ENCODE measurements around the gene RPUSD1.

The RPUSD1 gene

GRCh38 chr16:819336-820043 is 31.3 kb upstream of the RPUSD1 start:
- DNase-seq = peak; percentile 77 to 91 (median 89)
- CTCF ChIA-PET = interaction anchor here (1.5 kb wide), 1 partner anchor 284 kb away, joined by 4 read pairs; no protein-coding TSS in a partner anchor
- peaks cover 0 to 47% (median 4%) of the 10 kb centered on the region in 5 experiments for H3K27me3 ChIP-seq (replicated peaks in 2 of 5; ENCODE audit: control insufficient read depth in 4 of 5, insufficient read depth in 5 of 5, low read length in 4 of 5)

GRCh38 chr16:818592-818991 is 30.4 kb upstream of the RPUSD1 start:
- CTCF ChIA-PET = interaction anchor here (1.5 kb wide), 1 partner anchor 285 kb away, joined by 4 read pairs; no protein-coding TSS in a partner anchor
- H3K27me3 ChIP-seq (replicated peaks in 2 of 5; ENCODE audit: control insufficient read depth in 4 of 5, insufficient read depth in 5 of 5, low read length in 4 of 5) = peaks cover 0 to 56% (median 4%) of the 10 kb centered on the region in 5 experiments
- 69% methylated on average over 1 of the region's 2 CpGs for WGBS (ENCODE audit: insufficient coverage)

More at GRCh38 chr16:819336-820043, 31.3 kb upstream of the RPUSD1 start:
- POLR2A ChIA-PET = no interaction called here
- H3K36me3 ChIP-seq (ENCODE audit: control insufficient read depth in 4 of 4, insufficient read depth in 4 of 4, low read length in 3 of 4) = no peaks in the 10 kb centered on the region
- H3K27ac ChIP-seq (ENCODE audit: insufficient read depth in 1 of 2, low read depth in 1 of 2, low read length in 2 of 2, poor library complexity in 1 of 2, severe bottlenecking in 2 of 2) = no peak overlapping the region
- peaks cover 7 to 24% (median 15%) of the 10 kb centered on the region in 4 experiments for H3K4me1 ChIP-seq (ENCODE audit: control extremely low read depth in 1 of 4, control insufficient read depth in 4 of 4, insufficient read depth in 4 of 4, low read length in 3 of 4)
- peaks cover 0 to 3% (median 0%) of the 10 kb centered on the region in 5 experiments for H3K9me3 ChIP-seq (ENCODE audit: control extremely low read depth in 1 of 5, control insufficient read depth in 4 of 5, insufficient read depth in 2 of 5, low read depth in 1 of 5, low read length in 4 of 5)
- 0% methylated on average over 18 of the region's 23 CpGs for WGBS (ENCODE audit: insufficient coverage)
- peak overlapping the region in 4 of 7 experiments; percentile 20 to 56 (median 28) for H3K4me3 ChIP-seq (ENCODE audit: control insufficient read depth in 1 of 7, extremely low read depth in 1 of 7, insufficient read depth in 4 of 7, low read depth in 2 of 7, low read length in 6 of 7)

GRCh38 chr16:818132-818531 is 30.0 kb upstream of the RPUSD1 start:
- ChIA-PET POLR2A (no interaction called here), CTCF (interaction anchor here (0.7 kb wide), 1 partner anchor 285 kb away, joined by 3 read pairs; no protein-coding TSS in a partner anchor)
- DNase-seq = no peak
- Histone ChIP-seq H3K27me3 (replicated peaks in 2 of 5; ENCODE audit: control insufficient read depth in 4 of 5, insufficient read depth in 5 of 5, low read length in 4 of 5) (peaks cover 0 to 61% (median 8%) of the 10 kb centered on the region in 5 experiments), H3K4me3 (ENCODE audit: control insufficient read depth in 1 of 7, extremely low read depth in 1 of 7, insufficient read depth in 4 of 7, low read depth in 2 of 7, low read length in 6 of 7) (no peak overlapping the region), H3K4me1 (ENCODE audit: control extremely low read depth in 1 of 4, control insufficient read depth in 4 of 4, insufficient read depth in 4 of 4, low read length in 3 of 4) (peaks cover 7 to 30% (median 19%) of the 10 kb centered on the region in 4 experiments), H3K27ac (ENCODE audit: insufficient read depth in 1 of 2, low read depth in 1 of 2, low read length in 2 of 2, poor library complexity in 1 of 2, severe bottlenecking in 2 of 2) (no peak overlapping the region), H3K36me3 (ENCODE audit: control insufficient read depth in 4 of 4, insufficient read depth in 4 of 4, low read length in 3 of 4) (no peaks in the 10 kb centered on the region), H3K9me3 (ENCODE audit: control extremely low read depth in 1 of 5, control insufficient read depth in 4 of 5, insufficient read depth in 2 of 5, low read depth in 1 of 5, low read length in 4 of 5) (peaks cover 0 to 3% (median 0%) of the 10 kb centered on the region in 5 experiments)
- 49% methylated on average over 2 of the region's 8 CpGs for WGBS (ENCODE audit: insufficient coverage)

More at GRCh38 chr16:818592-818991, 30.4 kb upstream of the RPUSD1 start:
- no peaks in the 10 kb centered on the region for H3K36me3 ChIP-seq (ENCODE audit: control insufficient read depth in 4 of 4, insufficient read depth in 4 of 4, low read length in 3 of 4)
- H3K4me1 ChIP-seq (ENCODE audit: control extremely low read depth in 1 of 4, control insufficient read depth in 4 of 4, insufficient read depth in 4 of 4, low read length in 3 of 4) = peaks cover 7 to 26% (median 16%) of the 10 kb centered on the region in 4 experiments
- no peak overlapping the region for H3K27ac ChIP-seq (ENCODE audit: insufficient read depth in 1 of 2, low read depth in 1 of 2, low read length in 2 of 2, poor library complexity in 1 of 2, severe bottlenecking in 2 of 2)
- no peak for DNase-seq
- H3K4me3 ChIP-seq (ENCODE audit: control insufficient read depth in 1 of 7, extremely low read depth in 1 of 7, insufficient read depth in 4 of 7, low read depth in 2 of 7, low read length in 6 of 7) = no peak overlapping the region
- H3K9me3 ChIP-seq (ENCODE audit: control extremely low read depth in 1 of 5, control insufficient read depth in 4 of 5, insufficient read depth in 2 of 5, low read depth in 1 of 5, low read length in 4 of 5) = peaks cover 0 to 3% (median 0%) of the 10 kb centered on the region in 5 experiments
- POLR2A ChIA-PET = no interaction called here

GRCh38 chr16:817001-817906 is 29.1 kb upstream of the RPUSD1 start:
- Histone ChIP-seq H3K36me3 (ENCODE audit: control insufficient read depth in 4 of 4, insufficient read depth in 4 of 4, low read length in 3 of 4) (no peaks in the 10 kb centered on the region), H3K27me3 (replicated peaks in 2 of 5; ENCODE audit: control insufficient read depth in 4 of 5, insufficient read depth in 5 of 5, low read length in 4 of 5) (peaks cover 0 to 65% (median 11%) of the 10 kb centered on the region in 5 experiments), H3K9me3 (ENCODE audit: control extremely low read depth in 1 of 5, control insufficient read depth in 4 of 5, insufficient read depth in 2 of 5, low read depth in 1 of 5, low read length in 4 of 5) (peaks cover 0 to 5% (median 0%) of the 10 kb centered on the region in 5 experiments), H3K4me1 (ENCODE audit: control extremely low read depth in 1 of 4, control insufficient read depth in 4 of 4, insufficient read depth in 4 of 4, low read length in 3 of 4) (peaks cover 7 to 30% (median 19%) of the 10 kb centered on the region in 4 experiments), H3K4me3 (ENCODE audit: control insufficient read depth in 1 of 7, extremely low read depth in 1 of 7, insufficient read depth in 4 of 7, low read depth in 2 of 7, low read length in 6 of 7) (no peak overlapping the region), H3K27ac (ENCODE audit: insufficient read depth in 1 of 2, low read depth in 1 of 2, low read length in 2 of 2, poor library complexity in 1 of 2, severe bottlenecking in 2 of 2) (no peak overlapping the region)
- peak in 1 of 3 donors; percentile 44 for DNase-seq
- CTCF ChIA-PET = interaction anchor here (0.6 to 0.7 kb wide), 2 partner anchors 284 to 286 kb away, joined by 3 read pairs; no protein-coding TSS in a partner anchor
- POLR2A ChIA-PET = no interaction called here
- 26% methylated on average over 50 of the region's 71 CpGs for WGBS (ENCODE audit: insufficient coverage)

- DNase-seq = no peak
- no peaks in the 10 kb centered on the region for H3K36me3 ChIP-seq (ENCODE audit: control insufficient read depth in 4 of 4, insufficient read depth in 4 of 4, low read length in 3 of 4)
- peaks cover 7 to 28% (median 19%) of the 10 kb centered on the region in 4 experiments for H3K4me1 ChIP-seq (ENCODE audit: control extremely low read depth in 1 of 4, control insufficient read depth in 4 of 4, insufficient read depth in 4 of 4, low read length in 3 of 4)
- peaks cover 0 to 62% (median 13%) of the 10 kb centered on the region in 5 experiments for H3K27me3 ChIP-seq (replicated peaks in 2 of 5; ENCODE audit: control insufficient read depth in 4 of 5, insufficient read depth in 5 of 5, low read length in 4 of 5)
- WGBS (ENCODE audit: insufficient coverage) = 97% methylated on average over 12 of the region's 15 CpGs
- CTCF ChIA-PET = no interaction called here
- no peak overlapping the region for H3K4me3 ChIP-seq (ENCODE audit: control insufficient read depth in 1 of 7, extremely low read depth in 1 of 7, insufficient read depth in 4 of 7, low read depth in 2 of 7, low read length in 6 of 7)
- H3K27ac ChIP-seq (ENCODE audit: insufficient read depth in 1 of 2, low read depth in 1 of 2, low read length in 2 of 2, poor library complexity in 1 of 2, severe bottlenecking in 2 of 2) = no peak overlapping the region
- POLR2A ChIA-PET = no interaction called here
- H3K9me3 ChIP-seq (ENCODE audit: control extremely low read depth in 1 of 5, control insufficient read depth in 4 of 5, insufficient read depth in 2 of 5, low read depth in 1 of 5, low read length in 4 of 5) = peaks cover 0 to 7% (median 0%) of the 10 kb centered on the region in 5 experiments
These were observed 27.7 kb upstream of the RPUSD1 start for GRCh38 chr16:815861-816260.

GRCh38 chr16:814974-815373 is 26.8 kb upstream of the RPUSD1 start:
- H3K36me3 ChIP-seq (ENCODE audit: control insufficient read depth in 4 of 4, insufficient read depth in 4 of 4, low read length in 3 of 4) = no peaks in the 10 kb centered on the region
- ChIA-PET CTCF (no interaction called here), POLR2A (no interaction called here)
- WGBS (ENCODE audit: insufficient coverage) = 100% methylated on average over 1 of the region's 9 CpGs
- H3K27ac ChIP-seq (ENCODE audit: insufficient read depth in 1 of 2, low read depth in 1 of 2, low read length in 2 of 2, poor library complexity in 1 of 2, severe bottlenecking in 2 of 2) = no peak overlapping the region
- H3K4me1 ChIP-seq (ENCODE audit: control extremely low read depth in 1 of 4, control insufficient read depth in 4 of 4, insufficient read depth in 4 of 4, low read length in 3 of 4) = peaks cover 6 to 22% (median 16%) of the 10 kb centered on the region in 4 experiments
- peaks cover 0 to 7% (median 0%) of the 10 kb centered on the region in 5 experiments for H3K9me3 ChIP-seq (ENCODE audit: control extremely low read depth in 1 of 5, control insufficient read depth in 4 of 5, insufficient read depth in 2 of 5, low read depth in 1 of 5, low read length in 4 of 5)
- peaks cover 0 to 59% (median 13%) of the 10 kb centered on the region in 5 experiments for H3K27me3 ChIP-seq (replicated peaks in 2 of 5; ENCODE audit: control insufficient read depth in 4 of 5, insufficient read depth in 5 of 5, low read length in 4 of 5)
- DNase-seq = no peak
- H3K4me3 ChIP-seq (ENCODE audit: control insufficient read depth in 1 of 7, extremely low read depth in 1 of 7, insufficient read depth in 4 of 7, low read depth in 2 of 7, low read length in 6 of 7) = no peak overlapping the region

Data from common myeloid progenitor, CD34-positive (primary cell).